Fibroblast of skin of right biceps (primary cell): ENCODE measurements around the gene MPRIP.
"Not testable (repeated sequence)": the region's sequence is repeated elsewhere in the genome, so short reads cannot be mapped to it uniquely, and the experiment has no call there.

ENCODE experiments used
- DNase-seq: peaks from one replicate; pipeline ENCODE4 v3.0.0-alpha.2; 2013

MPRIP gene, protein sequence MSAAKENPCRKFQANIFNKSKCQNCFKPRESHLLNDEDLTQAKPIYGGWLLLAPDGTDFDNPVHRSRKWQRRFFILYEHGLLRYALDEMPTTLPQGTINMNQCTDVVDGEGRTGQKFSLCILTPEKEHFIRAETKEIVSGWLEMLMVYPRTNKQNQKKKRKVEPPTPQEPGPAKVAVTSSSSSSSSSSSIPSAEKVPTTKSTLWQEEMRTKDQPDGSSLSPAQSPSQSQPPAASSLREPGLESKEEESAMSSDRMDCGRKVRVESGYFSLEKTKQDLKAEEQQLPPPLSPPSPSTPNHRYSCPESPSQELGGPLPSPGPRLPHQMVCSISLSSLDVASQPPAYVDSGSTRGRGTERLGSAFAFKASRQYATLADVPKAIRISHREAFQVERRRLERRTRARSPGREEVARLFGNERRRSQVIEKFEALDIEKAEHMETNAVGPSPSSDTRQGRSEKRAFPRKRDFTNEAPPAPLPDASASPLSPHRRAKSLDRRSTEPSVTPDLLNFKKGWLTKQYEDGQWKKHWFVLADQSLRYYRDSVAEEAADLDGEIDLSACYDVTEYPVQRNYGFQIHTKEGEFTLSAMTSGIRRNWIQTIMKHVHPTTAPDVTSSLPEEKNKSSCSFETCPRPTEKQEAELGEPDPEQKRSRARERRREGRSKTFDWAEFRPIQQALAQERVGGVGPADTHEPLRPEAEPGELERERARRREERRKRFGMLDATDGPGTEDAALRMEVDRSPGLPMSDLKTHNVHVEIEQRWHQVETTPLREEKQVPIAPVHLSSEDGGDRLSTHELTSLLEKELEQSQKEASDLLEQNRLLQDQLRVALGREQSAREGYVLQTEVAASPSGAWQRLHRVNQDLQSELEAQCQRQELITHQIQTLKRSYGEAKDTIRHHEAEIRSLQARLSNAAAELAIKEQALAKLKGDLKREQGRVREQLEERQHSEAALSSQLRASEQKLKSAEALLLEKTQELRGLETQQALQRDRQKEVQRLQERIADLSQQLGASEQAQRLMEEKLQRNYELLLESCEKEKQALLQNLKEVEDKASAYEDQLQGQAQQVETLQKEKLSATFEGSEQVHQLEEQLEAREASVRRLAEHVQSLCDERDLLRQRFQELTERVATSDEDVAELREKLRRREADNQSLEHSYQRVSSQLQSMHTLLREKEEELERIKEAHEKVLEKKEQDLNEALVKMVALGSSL (N-terminal part only)

DNA sequence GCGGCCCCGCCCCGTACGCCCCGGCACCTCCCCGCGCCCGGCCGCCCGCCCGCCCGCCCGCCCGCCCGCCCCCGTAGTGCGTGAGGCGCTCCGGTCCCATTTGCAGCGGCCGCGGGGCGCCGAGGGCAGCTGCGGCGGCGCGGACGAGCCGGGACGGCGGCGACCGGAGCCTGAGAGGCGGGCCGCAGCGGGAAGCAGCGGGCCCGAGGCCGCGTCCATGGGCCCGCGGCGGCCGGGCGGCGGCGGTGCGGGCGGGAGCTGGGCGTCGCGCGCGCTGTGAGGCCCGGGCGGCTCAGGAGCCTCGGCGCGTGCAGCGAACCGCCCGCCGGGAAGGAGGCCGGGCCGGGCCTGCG, at the start of gene MPRIP:
Gene MPRIP (plus strand): TSS at position 74 of the 353 bp plus-strand sequence. CDS start 392 bp downstream, outside the sequence.
- no peak for DNase-seq

DNA sequence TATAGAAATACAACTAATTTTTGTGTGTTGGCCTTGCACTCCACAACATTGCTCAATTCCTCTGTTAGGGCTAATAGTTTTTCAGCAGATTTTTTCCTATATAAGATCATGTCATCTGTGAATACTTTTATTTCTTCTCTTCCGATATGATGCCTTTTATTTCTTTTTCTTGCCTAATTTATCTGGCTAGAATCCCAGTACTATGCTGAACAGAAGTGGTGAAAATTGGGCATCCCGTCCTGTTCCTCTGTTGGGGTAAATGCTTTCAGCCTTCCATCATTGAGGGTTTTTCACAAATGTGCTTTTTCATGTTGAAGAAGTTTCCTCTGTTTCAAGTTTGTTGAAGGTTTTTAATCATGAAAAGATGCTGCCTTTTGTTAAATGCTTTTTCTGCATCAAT, 47.6 kb upstream of the MPRIP start:
- peak; percentile 41 for DNase-seq

DNA sequence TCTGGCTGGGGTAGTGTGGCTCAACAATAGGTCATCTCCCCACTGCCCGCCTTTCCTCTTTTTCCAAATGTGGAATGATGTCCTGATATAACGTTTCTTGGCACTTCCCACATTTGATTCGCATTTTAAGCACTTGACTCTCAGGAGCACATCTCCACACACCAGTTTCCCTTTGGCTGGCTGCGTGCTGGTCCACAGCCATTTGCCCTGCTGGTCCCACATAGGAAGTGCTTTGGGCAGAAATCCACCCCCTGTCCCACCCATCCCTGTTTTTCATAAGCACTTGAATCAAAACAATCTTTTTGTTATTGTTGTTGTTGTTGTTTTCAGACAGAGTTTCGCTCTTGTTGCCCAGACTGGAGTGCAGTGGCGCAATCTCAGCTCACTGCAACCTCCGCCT, 46.3 kb upstream of the MPRIP start:
- no peak for DNase-seq

DNA sequence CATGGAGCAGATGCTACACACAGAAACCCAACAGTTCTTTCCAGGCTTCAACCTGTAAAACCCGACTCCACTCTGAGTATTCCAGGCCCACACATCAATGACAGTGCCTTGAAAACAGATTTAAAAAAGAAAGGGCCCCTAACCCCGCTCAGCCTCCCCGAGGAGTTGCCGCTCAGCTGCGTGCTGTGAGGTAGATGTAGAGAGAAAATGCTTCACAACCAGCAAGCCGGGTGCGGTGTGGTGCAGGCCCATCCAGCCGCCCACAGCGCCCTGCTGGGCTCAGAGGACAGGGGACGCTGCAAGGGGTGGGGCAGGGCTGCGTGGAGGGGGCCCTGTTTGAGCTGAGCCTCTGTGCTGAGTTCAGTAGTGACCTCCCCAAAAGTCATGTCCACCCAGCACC, 45.5 kb upstream of the MPRIP start:
- not testable (repeated sequence) for DNase-seq

DNA sequence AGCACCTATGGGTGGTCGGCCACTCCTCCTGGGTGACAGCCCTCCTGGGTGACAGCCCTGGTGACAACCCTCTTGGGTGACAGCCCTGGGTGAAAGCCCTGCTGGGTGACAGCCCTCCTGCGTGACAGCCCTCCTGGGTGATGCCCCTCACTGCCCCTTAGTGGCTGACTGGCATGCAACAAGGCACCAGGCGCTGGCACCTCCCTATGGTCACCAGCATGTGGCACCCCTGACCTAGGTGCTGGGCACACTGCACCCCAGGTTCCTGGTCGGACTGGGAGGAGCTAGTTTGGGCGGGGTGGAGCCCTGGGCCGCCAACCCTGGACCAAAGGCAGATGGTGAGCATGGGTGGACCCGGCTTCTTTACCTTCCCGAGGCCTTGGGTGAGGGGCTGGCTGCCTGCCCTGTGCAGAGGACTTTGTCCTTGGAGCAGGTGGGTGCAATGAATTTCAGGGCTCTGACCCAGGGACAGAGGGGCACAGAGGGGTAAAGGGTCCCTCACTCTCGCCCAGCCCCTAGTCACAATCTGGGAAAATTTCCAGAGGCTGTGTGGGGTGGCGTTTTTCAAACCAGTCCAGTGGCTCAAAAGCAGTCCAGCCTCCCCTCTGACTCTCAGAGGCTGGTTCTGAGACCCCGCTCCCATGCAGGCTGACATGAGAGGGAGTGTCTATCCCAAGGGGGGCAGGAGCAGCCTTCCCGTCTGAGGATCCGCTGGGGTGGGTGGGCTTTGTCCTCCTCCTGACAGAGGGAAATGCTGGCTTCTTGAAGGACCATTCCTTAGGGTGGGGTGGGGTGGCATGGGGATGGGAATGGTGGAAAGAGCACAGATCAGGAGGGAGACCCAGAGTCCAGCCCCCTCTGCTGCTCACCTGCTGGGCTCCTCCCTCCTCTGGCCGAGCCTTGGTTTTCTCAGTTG, 44.5 kb upstream of the MPRIP start:
- no peak for DNase-seq

DNA sequence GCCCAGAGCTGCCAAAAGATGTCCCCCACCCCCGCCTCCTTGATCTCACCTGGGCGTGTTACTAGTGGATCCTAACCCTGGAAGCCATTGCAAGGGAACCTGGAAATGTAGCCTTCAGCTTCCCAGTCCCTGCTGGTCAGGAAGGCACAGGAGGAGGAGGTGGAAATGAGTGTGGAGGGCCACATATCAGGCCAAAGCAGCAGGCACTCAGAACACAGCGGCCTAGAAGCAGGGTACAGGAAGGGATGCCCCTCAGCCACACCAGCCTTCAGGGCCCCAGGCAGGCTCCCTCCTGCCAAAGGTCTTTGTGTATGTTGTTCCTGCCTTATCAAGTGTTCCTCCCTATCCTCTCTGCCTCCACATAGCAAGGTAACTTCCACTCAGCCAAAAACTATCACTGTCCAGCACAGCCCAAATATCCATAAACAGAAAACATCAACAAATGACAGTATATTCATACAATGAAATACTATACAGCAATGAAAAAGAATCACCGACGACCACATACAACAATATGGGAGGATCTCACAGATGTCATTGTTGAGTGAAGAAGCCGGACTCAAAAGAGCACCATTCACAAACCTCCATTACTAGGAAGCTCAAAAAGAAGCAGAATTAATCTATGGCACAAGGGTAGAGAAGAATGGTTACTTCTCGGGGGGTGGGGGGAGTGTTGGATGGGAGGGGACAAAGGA, 42.2 kb upstream of the MPRIP start:
- no peak for DNase-seq

DNA sequence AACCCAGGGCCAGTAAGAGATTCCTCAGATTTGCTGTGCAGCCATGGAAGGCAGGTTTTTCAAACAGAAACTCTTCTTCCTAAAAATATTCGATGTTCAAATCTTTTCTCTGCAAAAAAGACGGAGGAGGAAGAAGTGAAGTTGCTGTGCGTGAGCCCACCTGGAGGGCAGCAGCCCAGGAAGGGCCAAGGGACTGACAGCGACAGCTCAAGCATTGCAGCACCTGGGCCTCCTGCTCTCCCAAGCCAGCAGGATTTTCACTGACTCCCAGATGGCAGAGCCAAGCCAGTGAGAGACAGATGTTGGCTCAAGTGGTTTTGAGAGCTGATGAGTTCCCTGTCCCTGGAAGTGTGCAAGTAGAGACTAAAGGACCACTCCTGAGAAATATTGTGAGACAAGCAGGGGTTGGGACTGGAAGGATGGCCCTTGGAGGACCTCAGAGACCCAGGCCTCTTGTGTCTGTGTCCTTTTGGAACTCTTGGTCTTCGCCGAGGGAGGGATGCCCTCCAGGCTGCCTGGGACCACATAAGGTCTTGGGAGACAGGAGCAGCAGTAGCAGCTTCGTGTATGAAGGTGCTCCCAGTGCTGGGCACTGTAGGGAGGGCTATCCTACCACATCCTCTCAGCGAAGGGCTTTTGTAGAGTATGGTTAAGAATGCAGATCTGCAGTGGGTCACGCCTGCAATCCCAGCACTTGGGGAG, 41.0 kb upstream of the MPRIP start:
- no peak for DNase-seq

DNA sequence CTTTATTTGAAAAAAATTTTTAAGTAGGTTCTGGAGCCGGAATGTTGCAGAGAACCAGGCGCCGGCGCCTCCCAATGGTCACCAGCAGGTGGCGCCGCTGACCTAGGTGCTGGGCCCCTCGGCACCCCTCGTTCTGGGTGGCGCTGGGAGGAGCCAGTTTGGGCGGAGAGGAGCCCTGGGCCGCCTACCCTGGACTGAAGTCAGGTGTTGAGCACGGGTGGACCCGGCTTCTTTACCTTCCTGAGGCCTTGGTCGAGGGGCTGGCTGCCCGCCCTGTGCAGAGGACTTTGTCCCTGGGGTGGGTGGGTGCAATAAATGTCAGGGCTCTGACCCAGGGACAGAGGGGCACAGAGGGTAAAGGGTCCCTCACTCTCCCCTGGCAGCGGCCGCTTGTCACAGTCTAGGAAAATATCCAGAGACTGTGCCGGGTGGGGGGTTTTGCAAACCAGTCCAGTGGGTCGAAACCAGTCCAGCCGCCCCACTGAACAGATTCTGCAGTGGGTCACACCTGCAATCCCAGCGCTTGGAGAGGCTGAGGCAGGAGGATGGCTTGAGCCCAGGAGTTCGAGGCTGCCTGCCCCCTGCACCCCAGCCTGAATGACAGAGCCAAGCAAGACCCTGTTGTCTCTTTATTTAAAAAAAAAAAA, 40.3 kb upstream of the MPRIP start:
- peak; percentile 56 for DNase-seq

DNA sequence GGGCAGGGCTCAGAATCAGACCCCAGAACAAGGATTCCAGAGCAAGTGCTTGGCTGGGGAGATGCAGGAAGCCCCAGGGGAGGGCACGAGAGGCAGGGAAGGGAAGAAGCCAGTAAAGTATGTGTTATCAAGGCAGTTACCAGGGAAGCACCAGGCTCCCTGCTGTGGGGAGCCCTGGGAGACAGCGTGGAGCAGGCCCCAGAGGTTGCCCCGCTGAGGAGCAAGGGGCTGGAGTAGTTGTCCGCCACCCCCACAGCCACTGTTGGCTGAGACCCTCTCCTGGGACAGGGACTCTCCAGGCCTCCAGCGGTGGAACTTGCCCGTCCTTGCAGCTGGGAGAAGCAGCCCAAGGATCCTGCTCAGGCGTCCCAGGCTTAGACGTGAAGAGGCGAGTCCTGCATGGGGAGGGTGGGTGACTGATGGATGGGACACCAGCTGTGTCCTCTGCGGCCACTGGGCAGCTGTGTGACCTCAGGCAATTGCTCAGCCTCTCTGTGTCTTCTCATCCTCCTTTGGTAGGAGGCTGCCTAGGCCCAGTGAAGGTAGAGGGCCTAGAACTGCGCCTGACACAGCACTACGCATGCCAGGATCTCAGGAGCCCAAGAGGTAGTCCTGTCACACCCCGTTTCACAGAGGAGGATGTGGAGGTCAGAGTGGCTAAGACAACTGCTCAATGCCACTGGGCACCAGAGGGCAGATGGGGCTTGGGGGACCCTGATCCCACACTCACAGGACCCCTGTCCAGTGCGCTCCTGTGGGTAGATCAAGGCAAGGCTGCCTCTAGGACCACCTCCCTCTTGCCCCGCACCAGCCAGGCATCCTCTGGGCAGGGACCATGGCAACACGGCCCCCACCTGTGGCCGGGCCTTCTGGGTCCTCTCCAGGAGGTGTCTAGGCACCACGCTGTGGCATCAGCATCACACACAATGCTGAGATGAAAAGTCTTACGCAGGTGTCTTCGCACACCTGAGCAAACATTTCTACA, 39.2 kb upstream of the MPRIP start:
- DNase-seq = not testable (repeated sequence)

DNA sequence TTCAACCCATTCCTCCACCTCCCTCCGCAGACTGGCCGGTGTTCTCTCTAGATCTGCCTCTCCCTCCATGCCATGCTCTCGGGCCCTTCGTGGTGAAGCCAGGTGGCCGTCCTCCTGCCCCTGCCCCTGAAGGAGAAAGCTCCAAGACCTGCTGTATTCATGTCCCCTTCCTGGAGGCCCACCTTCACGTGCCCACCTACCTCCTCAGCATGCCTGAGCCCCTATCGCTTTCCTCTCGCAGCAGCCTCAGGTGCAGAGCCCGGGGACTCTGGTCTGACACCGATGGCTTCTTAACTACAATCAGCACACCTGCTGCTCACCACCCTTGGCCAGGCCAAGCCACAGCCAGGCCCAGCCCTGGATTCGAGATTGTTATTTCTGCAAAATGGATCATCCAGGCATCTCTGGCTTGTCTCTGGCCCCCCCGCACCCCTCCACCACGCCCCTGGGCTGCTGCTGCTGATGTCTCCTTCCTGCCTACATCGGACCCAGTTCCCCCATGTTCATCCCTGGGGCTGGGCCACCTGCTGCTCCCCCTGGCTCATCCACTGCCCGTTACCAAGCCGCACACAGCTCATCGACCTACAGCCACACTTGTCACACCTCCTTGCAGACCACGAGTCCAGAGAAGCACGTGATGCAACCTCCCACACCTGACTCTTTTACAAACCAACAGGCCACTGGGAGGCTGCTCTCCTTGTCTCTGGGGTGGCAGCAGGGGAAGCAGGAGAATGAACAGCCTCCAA, 37.8 kb upstream of the MPRIP start:
- no peak for DNase-seq

DNA sequence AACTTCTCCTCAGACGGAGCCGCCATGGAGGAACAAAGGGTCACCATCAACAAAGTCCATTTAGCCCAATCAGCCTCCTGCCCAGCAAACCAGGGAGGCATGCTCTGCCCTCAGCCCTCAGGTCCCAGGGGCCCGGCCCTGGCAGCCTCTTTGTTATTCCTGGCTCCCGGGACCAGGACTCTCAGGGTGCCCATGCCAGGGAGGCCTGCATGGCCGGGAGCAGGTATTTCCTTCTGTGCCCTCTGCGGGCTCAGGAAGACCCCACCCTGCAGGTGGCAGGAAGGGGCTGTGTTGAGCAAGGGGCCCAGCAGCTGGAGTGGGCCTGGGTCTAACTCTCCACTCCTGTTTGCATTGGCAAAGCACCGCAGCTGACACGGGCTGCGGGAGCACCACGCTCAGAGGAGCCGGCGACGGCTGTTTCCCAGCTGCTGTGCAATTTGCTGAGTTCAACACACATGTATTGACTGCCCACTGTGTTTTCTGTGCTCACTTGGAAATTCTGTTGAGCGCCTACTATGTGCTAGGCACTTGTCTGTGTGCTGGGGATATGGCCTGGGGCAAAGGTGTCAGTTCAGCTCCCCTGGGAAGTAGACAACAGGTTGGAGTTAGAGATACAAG, 37.2 kb upstream of the MPRIP start:
- DNase-seq = not testable (repeated sequence)

DNA sequence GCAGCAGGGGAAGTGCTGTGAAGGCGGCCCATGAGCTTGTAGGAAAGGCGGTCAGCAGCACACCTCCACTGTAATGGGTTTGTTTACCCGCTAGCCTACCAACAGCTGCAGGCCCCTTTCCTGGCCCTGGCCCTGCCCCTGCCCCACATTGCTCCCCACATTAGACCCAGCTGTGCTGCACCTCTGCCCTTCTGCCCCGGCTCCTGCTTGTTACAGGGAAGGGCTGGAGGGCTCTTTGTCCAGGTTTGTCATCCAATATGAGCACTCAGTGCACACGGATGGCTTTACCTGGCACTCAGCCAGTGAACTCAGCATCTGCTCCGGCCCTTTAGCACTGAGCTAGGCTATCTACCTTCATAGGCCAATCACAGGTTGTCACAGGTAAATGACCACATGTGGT, 34.4 kb upstream of the MPRIP start:
- DNase-seq = not testable (repeated sequence)

DNA sequence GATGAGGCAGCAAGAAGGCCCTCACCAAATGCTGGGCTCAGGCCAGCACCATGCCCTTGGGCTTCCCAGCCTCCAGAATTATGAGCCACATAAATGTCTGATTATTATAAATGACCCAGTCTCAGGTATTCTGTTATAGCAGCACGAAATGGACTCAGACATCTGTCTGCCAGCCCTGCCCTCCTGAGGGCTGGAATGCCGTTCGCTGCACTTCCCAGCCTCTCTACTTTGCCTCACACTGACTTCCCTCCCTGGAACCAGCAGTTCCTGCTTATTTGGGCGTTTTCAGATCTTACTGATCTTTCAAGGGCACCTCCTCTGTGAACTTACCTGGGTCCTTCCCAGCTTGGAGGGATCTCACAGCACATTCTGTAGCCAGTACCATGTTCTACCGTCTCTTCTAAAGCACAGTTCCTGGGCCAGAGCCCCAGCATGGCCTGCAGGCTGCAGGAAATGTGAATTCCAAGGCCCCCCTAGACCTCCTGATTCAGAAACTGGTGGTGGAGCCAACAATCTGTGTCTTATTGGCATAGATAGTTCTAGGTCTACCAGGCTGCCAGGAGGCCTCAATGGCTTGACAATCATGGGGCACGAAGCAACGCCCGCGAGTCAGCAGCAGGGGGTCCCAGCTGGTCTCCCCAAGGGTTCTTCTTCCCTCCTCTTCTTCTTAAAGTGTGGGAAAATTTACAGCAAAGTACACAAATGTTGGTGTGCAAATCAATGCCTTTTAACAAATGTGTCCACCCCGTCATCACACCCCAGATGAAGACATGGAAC, 33.4 kb upstream of the MPRIP start:
- not testable (repeated sequence) for DNase-seq

DNA sequence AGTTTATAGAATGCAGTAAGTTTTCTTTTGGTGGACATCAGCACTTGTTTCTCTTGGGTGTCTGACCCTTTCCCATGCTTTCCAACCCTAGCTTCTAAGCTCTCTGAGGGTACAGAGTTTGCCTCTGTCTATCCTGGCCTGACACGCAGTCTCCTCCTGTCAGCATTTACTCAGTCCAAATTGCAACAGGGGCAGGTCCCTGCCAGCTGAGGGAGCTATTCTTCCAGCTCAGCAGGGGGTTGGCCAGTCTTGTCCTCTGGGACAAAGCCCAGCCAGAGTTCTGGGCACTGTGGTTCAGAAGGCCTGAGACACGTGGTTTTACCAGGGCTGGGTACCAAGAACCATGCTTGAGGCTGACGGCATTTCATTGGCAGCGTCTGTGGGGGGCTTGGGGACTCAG, 32.3 kb upstream of the MPRIP start:
- DNase-seq = not testable (repeated sequence)

DNA sequence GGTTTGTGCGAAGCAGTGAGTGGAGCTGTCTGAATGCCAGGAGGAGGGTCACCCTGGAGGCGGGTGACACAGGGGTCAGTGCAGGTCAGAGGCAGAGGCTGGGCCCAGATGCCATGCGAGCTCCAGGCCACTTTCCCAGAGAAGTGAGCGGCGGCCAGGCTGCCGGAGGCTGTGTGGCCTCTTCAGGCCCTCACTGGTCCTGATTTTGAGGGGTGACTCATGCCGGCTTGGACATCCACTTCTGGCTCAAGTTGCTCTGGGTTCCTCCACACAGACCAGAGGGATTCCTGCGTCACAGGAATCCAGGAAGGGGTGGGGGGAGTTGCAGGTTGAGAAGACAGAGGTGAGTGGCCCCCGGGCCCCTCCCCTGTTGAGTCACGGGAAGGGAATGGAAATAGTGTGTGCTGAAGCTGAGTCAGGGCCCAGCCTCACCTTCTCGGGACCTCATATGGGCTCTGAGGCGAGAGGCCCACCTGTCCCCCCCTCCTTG, 31.7 kb upstream of the MPRIP start:
- not testable (repeated sequence) for DNase-seq

DNA sequence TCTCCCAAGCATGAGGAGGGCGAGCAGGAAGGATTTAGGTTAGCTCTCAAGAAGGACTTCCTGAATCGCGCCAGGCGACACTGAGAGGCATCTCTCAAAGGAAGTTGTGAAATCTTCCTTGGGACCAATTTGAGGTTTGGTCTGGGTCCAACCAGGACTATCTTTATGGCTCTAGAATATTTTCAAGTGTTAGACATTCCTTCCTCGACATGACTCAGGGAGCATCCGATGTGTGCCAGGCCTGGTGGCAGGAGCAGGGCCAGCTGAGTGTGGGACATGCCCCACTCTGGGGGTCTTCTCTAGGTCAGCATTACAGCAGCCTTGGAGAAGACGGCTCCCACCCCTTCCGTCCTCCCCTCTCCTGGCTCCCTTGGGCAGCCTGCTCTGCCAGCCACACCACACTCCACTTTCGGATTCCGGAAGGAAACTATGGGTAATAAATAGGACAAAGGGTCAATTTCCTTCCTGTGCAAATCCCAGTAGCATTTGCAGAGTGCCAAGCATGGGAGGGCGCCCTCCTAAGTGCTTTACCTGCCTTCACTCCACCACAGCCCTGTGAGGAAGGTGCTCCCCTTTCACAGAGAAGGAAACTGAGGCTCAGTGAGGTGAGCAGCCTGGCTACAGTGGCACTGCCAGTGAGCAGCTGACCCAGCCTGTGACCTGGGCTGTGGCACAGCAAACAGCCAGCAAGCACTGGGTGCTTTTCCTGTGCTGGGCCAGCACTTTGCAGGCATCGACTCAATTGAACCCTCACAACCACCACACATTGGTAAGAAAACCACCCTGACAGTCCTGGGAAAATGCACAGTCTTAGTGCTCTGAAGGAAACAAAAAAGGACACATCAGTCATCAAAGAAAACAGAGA, 31.0 kb upstream of the MPRIP start:
- DNase-seq = peak; percentile 96
